Esophagus (tissue), 2 donors: Measurements from ENCODE around the gene RNF11. TPM values are rescaled to one million over a fixed set of nuclear protein-coding genes. Genes with fewer than 3 reads are reported as not detected.
"Not testable (repeated sequence)": the region's sequence is repeated elsewhere in the genome, so short reads cannot be mapped to it uniquely, and the experiment has no call there.

Experiments
- H3K27ac ChIP-seq, 2 donors: one replicate each; pipeline ENCODE4 v1.5.1; 2013; ENCODE audit warnings: low read depth in 2 of 2, mild to moderate bottlenecking in 2 of 2, inconsistent platforms in 1 of 2, low read length in 1 of 2, moderate library complexity in 1 of 2
- H3K27me3 ChIP-seq, 2 donors: one replicate each; pipeline ENCODE4 v1.6.1; 2013; ENCODE audit warnings: low read length in 2 of 2, control low read depth in 1 of 2, mild to moderate bottlenecking in 1 of 2; ENCODE audit not compliant: insufficient read depth in 2 of 2, control insufficient read depth in 1 of 2
- H3K36me3 ChIP-seq, 2 donors: one replicate each; pipeline ENCODE4 v1.6.1; 2013; ENCODE audit warnings: low read length in 1 of 2; ENCODE audit not compliant: control insufficient read depth in 2 of 2, insufficient read depth in 2 of 2
- H3K4me1 ChIP-seq, 2 donors: one replicate each; pipeline ENCODE4 v1.6.1; 2013; ENCODE audit warnings: low read length in 1 of 2; ENCODE audit not compliant: control insufficient read depth in 2 of 2, insufficient read depth in 2 of 2
- H3K4me3 ChIP-seq, 2 donors: one replicate each; pipeline ENCODE4 v1.5.1; 2013; ENCODE audit warnings: low read length in 2 of 2, mild to moderate bottlenecking in 2 of 2, low read depth in 1 of 2, moderate library complexity in 1 of 2
- H3K9me3 ChIP-seq, 2 donors: one replicate each; pipeline ENCODE4 v1.6.1; 2013; ENCODE audit warnings: mild to moderate bottlenecking in 2 of 2, low read depth in 1 of 2, low read length in 1 of 2, moderate library complexity in 1 of 2; ENCODE audit not compliant: control insufficient read depth in 2 of 2, insufficient read depth in 1 of 2
- WGBS, 2 donors: extraction: QIAGEN DNeasy Blood & Tissue Kit; methylation state at CpG; one replicate each; pipeline ENCODE4 v1.1.7; 2013; 5-methylcytosine and 5-hydroxymethylcytosine counted together
- polyA plus RNA-seq, 2 donors: library from polyadenylated mRNA; stranded (reverse); fragments of 200-250 nt; gene quantifications; one replicate each; pipeline ENCODE4 v1.2.3, GENCODE V29; 2013
- donor health status: healthy with polysubstance abuse.
- donor health status: Bipolar disorder and iron deficiency.

Gene RNF11
- polyA plus RNA-seq, 2 donors: 66.7 to 80.9 TPM

GRCh38 chr1:51210676-51211075, 25.4 kb upstream of the RNF11 start:
- Histone ChIP-seq H3K9me3 (no peaks in the 10 kb centered on the region), H3K27ac (no peak overlapping the region), H3K4me3 (no peak overlapping the region), H3K27me3 (no peaks in the 10 kb centered on the region), H3K4me1 (no peaks in the 10 kb centered on the region), H3K36me3 (no peaks in the 10 kb centered on the region)
- 82 to 92% methylated on average over 3 of the region's 3 CpGs for WGBS, 2 donors

DNA sequence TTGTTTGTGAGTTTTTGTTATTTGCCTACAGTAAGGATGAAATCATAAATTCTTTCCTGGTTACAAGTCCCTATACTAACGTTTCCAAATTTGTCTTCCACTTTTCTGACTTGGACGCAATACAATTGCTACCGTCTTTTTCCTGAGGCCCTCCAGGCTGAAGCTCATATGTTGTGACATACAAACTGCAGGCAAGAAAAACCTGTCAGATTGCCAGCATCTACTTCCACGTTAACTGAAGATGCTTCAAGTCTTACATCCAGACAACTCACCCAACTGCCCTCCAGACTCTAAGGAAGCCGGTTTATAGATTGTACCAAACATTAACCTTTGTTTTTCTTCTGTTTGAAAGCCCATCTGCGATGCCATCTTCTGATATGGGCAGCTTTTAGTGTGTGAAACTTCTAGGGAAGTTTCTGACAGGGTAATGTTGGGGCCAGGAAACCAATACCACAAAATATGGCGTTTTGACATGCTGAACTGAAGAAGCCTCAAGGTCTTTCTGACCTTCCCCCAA, 21.4 kb upstream of the RNF11 start:
- Histone ChIP-seq H3K36me3 (no peaks in the 10 kb centered on the region), H3K4me1 (no peaks in the 10 kb centered on the region), H3K4me3 (no peak overlapping the region), H3K27ac (peak overlapping the region; percentile 1 to 31), H3K9me3 (no peaks in the 10 kb centered on the region), H3K27me3 (no peaks in the 10 kb centered on the region)
- WGBS, 2 donors: 32 to 38% methylated on average over 7 of the region's 7 CpGs

DNA sequence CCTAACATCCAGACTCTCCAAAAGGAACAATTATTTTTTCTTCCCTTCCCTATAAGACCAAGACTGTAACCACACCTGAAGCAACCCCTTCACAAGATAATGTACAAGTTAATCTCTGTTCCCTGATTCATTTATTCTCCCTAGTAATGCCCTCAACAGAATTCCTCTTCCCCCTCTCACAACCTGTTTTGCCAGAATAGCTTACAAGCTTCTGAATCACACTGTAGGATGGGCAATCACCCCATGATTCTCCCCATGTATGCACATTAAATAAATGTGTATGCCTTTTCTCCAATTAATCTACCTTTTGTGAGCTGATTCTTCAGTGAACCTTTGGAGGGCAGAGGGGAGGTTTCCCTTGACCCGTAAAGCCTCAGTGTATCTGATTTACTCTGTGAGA, 20.9 kb upstream of the RNF11 start:
- Histone ChIP-seq H3K36me3 (no peaks in the 10 kb centered on the region), H3K4me3 (no peak overlapping the region), H3K27ac (peak overlapping the region; percentile 1 to 31), H3K9me3 (no peaks in the 10 kb centered on the region), H3K27me3 (no peaks in the 10 kb centered on the region), H3K4me1 (no peaks in the 10 kb centered on the region)
- WGBS, 2 donors: 86 to 94% methylated on average over 1 of the region's 1 CpG

DNA sequence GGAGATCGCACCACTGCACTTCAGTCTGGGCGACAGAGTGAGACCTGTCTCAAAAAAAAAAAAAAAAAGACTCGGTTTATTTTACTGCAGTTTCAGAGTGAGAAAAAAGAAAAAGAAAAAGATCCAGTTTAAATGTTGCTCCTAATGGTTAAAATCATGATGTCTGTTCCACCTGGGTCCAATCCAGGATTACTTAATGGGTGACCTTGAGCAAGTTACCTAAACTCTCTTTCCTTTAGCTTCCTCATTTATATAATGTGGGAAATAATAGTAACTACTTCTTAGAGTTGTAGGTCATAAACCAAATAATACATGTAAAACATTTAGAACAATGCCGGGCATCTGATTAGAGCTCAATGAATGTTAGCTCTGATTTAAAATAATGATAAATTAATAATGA, 19.4 kb upstream of the RNF11 start:
- Histone ChIP-seq H3K9me3 (no peaks in the 10 kb centered on the region), H3K36me3 (no peaks in the 10 kb centered on the region), H3K27ac (no peak overlapping the region), H3K4me1 (no peaks in the 10 kb centered on the region), H3K27me3 (no peaks in the 10 kb centered on the region), H3K4me3 (no peak overlapping the region)
- WGBS, 2 donors: 91 to 93% methylated on average over 4 of the region's 4 CpGs

GRCh38 chr1:51217101-51217500, 19.0 kb upstream of the RNF11 start:
- Histone ChIP-seq H3K4me1 (no peaks in the 10 kb centered on the region), H3K36me3 (no peaks in the 10 kb centered on the region), H3K9me3 (no peaks in the 10 kb centered on the region), H3K4me3 (no peak overlapping the region), H3K27me3 (no peaks in the 10 kb centered on the region), H3K27ac (no peak overlapping the region)
- 85 to 86% methylated on average over 2 of the region's 2 CpGs for WGBS, 2 donors

DNA sequence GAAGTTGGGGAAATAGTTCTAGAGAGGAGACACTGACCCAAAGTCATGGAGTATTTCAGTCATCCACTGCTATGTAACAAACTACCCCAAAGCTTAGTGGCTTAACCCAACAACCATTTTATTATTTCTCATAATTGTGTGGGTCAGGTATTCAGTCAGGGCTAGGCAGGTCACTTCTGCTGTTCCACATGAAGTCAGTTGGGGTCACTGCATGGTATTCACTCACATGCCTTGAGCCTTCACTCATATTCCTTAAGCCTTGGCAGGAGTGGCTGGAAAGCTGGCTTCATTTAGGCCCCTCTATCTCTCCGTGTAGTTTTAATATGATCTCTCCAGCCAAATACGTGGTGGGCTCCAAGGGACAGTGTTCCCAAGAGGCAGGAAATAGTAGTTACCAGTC, 17.5 kb upstream of the RNF11 start:
- H3K9me3 ChIP-seq: no peaks in the 10 kb centered on the region

GRCh38 chr1:51219022-51219421, 17.1 kb upstream of the RNF11 start:
- no peaks in the 10 kb centered on the region for H3K27me3 ChIP-seq
- no peak overlapping the region for H3K4me3 ChIP-seq
- 76 to 85% methylated on average over 5 of the region's 5 CpGs for WGBS, 2 donors
- H3K4me1 ChIP-seq: no peaks in the 10 kb centered on the region
- H3K9me3 ChIP-seq: no peaks in the 10 kb centered on the region
- no peaks in the 10 kb centered on the region for H3K36me3 ChIP-seq
- H3K27ac ChIP-seq: no peak overlapping the region

More for the DNA sequence above, 17.5 kb upstream of the RNF11 start:
- WGBS, 2 donors: 78 to 88% methylated on average over 2 of the region's 2 CpGs
- no peaks in the 10 kb centered on the region for H3K36me3 ChIP-seq
- no peak overlapping the region for H3K27ac ChIP-seq
- H3K4me1 ChIP-seq: no peaks in the 10 kb centered on the region
- H3K4me3 ChIP-seq: no peak overlapping the region
- H3K27me3 ChIP-seq: no peaks in the 10 kb centered on the region

GRCh38 chr1:51221529-51221928, 14.5 kb upstream of the RNF11 start:
- not testable (repeated sequence) for H3K27me3 ChIP-seq, H3K9me3 ChIP-seq, H3K4me1 ChIP-seq, H3K4me3 ChIP-seq, H3K27ac ChIP-seq, H3K36me3 ChIP-seq
- 94 to 96% methylated on average over 3 of the region's 3 CpGs for WGBS, 2 donors

- no peak overlapping the region for H3K4me3 ChIP-seq
- H3K27ac ChIP-seq: no peak overlapping the region
- H3K27me3 ChIP-seq: no peaks in the 10 kb centered on the region
- no peaks in the 10 kb centered on the region for H3K4me1 ChIP-seq
- no peaks in the 10 kb centered on the region for H3K36me3 ChIP-seq
- H3K9me3 ChIP-seq: no peaks in the 10 kb centered on the region
- 85 to 89% methylated on average over 6 of the region's 6 CpGs for WGBS, 2 donors
Observed at GRCh38 chr1:51222136-51222787, 13.8 kb upstream of the RNF11 start.

DNA sequence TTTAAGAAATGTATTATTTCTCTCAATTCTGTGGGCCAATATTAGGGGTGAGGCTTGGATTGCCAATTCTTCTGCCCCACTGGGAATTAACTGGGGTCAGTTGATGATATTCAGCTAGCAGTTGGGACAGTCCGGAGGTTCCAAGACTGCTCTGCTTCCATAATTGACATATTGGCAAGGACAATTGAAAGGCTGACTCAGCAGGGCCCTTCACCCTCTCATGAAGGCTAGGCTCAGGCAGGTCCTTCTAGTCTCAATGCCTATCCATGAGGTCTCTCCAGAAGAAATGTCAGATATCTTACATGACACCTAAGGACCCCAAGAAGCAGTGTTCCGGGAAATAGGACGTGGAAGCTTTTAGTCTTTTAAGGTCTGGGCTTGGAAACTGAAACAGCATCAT, 13.3 kb upstream of the RNF11 start:
- no peaks in the 10 kb centered on the region for H3K36me3 ChIP-seq
- H3K27me3 ChIP-seq: no peaks in the 10 kb centered on the region
- 85 to 87% methylated on average over 3 of the region's 3 CpGs for WGBS, 2 donors
- no peaks in the 10 kb centered on the region for H3K4me1 ChIP-seq
- H3K9me3 ChIP-seq: no peaks in the 10 kb centered on the region
- no peak overlapping the region for H3K4me3 ChIP-seq
- H3K27ac ChIP-seq: no peak overlapping the region
